ENCODE measurements around the gene CHCHD6.
A peak's percentile ranks its signal among the peaks of the same experiment; 100 is the strongest.

CHCHD6 gene, protein sequence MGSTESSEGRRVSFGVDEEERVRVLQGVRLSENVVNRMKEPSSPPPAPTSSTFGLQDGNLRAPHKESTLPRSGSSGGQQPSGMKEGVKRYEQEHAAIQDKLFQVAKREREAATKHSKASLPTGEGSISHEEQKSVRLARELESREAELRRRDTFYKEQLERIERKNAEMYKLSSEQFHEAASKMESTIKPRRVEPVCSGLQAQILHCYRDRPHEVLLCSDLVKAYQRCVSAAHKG

DNA sequence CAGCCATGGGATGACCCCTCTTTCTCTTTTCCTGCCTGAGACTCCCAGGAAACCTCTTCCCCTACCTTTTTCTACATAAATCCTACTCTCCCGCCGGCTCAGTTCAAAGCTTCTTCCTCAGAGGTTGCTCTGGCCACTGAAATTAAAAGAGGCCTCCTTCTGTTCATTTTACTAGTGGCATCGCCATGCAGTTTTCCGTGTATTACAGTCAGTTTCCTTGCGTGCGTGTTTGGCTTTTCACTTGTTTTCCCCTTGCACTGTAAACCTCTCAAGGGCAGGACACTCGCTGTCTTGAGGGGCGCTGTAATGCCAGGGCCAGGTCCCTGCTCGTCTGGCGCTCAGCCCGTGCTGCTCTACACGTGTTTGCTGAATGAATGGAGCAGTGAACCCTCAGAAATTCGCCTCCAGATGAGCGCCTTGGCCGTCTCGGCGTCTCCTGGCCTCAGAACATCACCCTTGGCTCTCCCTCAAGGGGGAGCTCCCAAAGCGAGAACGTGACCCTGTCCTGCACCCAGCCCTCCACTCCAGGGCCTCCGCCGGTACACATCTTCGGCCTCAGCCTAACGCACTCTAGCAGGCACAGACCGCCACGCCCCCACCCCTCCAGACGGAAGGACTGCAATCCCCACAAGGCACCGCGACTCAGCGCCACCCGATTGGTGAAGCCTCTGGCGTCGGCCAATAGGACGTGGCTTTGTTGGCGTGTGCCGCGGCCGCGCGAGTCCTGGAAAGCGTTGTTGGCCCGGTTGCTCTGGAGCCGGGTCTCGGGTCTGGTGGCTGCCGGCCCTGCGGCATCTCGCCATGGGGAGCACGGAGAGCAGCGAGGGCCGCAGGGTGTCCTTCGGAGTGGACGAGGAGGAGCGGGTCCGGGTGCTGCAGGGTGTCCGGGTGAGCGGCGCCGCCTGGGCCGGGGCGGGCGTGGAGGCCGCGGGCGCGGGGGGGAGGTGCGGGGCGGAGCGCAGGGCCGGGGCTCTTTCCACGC is at the start of gene CHCHD6:
CHCHD6 (plus strand) TSS at position 729 of the 982 bp plus-strand sequence; CDS start at position 802, 73 bp downstream.
- peak; percentile 100 for DNase-seq (ENCODE audit: low spot score)

DNA sequence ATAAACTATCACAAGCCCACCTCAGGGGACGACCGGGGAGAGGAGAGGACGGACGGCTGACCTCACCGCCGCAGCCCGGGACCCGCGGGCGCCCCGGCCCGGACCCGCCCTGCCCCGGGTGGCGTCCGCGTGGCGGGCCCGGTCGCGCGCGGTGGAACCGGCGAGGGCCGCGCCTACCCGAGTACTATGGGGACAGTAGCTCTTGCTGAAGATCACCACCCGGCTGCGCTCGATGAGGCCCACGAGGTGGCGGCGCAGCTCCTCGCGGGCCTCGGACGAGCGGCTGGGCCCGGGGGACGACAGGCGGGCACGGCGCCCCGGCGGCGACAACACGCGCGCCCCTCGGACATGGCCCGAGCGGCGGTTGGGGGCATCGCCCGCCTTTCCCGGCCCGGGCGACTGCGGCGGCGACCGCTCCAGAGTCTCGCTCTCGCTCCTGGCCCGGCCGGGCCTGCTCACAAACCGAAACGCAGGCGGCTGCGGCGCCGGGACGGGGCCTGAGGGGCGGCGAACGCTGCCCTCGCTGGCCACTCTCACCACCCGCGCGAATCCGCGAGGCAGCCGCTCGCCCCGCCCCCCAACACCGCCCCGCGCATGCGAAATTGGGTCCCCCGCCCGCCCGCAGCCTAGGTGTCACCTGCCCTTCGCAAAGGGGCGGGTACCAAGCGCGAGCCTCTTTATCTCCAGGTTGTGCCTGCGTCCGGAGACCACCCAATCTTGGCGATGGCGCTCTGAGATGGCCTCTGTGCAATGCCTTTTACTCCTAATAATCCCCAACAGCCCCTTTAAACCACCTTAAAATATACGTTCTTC is 49.3 kb upstream of the CHCHD6 start, which contains the start of gene TXNRD3:
TXNRD3 (minus strand) TSS at position 554 of the 813 bp plus-strand sequence.
- peak; percentile 96 for DNase-seq (ENCODE audit: low spot score)

DNA sequence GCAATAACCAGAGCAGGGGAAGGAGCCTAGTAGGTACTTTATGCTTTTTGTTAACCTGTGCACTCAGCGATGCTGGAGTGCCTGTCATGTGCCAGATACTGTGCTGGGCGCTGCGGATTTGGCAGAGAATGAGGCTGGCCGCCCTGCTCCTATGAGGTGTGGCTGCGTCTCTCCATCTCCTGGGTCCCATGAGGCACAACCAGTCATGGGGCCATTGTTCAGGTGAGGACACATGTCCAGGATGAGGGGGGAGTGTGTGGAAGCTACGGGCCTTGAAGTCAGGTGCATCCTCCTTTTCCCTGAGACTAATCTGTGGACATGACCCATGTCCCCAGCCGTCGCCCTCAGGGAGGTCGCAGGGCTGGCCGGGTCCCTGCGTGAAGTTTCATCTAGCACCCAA is 48.2 kb upstream of the CHCHD6 start:
- DNase-seq (ENCODE audit: low spot score) = no peak

DNA sequence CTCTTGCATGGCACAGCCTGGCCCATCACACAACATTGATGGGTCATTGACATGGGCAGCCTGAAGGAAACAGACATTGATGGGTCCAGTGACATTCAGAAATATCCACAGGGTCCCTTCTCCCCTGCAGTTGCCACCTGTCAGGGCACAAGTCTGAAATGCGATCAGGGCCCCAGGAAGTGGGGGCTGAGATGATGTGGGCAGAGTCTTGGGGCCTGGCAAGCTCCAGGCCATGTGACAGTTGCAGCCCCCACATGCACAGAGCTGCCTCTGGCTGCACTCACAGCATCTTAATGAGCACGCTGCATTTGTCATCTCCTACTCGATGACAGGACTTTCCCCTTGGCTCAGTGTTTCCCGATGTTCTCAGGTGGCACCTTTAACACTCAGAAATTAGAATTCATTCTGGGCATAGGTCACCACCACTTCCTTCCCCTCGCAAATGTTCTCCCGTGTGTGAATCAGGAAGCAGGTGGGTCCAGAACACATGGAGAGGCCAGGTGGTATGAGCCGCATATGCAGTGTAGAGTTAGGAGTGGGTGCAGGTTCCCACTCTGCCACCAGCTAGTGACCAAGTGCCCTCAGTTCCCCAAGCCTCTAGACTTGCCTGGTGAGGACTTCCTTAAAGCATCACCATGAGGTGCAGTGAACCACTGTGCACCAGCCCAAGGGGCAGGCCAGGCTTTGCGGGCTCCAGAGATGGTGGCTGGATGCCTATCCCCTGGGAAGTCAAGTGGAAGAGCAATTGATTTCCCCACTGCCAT is 47.5 kb upstream of the CHCHD6 start:
- no peak for DNase-seq (ENCODE audit: low spot score)

DNA sequence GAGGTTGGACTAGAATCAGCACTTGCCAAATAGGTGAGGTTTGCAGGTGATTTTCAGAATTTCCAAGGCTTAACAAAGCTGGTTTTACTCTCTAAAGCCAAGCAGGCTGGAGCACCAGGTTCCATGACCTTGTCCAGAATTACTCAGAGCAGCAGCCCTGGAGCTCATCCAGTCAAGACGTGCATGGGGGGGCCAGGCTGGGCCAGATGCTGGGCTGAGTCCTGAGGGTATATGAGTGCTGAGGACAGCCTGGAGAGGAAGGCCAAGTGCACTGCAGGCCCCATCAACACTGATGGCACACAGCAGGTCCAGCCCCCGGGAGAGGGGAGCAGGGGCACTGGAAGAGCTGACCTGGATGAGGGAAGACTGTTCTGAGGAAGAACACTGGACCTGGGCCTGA is 46.1 kb upstream of the CHCHD6 start:
- no peak for DNase-seq (ENCODE audit: low spot score)

DNA sequence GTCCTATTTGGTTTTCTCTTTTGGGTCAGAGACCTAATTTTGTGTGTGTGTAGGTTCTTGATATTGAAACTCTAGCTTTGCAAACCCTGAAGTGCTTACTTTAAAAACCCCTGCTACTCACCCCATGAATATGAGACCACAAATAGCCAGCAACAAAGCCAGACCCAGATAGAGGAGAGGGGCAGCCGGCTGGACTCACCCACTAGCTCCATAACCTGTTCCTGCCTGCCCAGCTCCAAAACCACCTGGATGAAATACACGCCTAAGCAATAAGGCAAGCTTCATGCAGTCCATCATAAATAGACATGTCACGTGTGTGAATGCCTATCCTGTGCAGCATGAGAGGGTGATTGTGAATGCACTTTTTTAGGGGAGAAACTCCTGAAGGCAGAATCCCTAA is 45.5 kb upstream of the CHCHD6 start:
- DNase-seq (ENCODE audit: low spot score) = no peak

DNA sequence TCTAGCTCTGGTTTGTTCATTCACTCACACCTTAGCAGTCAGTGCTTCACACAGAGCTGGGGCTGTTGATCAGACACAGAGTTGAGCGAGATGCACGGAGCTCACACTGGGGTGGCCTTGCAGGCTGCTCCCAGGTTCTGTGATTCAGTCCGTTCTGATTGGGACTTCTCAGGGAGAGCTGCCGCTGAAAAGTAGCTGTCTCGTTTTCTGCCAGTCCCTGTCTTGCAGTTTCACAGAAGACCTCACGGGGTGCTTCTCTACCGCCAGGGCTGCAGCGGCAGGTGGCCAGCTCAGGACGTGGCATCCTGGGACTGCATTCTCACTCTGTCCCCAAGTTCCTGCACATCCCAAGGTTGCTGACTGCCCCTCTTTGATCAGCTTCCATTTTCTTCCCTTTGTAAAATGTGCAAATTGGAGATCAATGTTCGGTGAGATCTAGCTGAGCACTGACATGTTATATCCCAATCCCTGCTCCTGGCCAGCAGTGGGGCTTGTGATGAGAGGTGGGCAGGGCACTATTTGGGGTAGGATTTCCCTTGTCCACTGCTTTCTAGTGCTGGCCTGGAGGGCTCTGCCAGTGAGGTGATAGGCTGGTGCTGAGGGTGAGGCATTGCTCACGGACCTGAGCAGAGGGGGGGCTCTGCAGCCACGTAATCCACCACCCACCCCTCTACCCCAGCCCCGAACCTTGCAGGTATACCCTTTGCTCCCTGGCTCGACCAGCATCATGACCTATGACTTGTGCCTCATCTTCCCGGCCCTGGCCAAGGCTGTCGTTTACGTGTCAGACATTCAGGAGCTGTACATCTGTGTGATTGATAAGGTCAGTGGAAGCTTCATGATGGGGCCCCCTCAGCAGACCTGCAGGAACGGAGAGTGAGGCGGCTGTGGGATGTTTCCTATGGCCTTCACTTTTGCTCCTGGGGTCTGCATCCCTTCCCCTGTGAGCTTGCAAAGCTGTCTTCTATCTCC is 43.8 kb upstream of the CHCHD6 start:
- DNase-seq (ENCODE audit: low spot score) = peak; percentile 37

DNA sequence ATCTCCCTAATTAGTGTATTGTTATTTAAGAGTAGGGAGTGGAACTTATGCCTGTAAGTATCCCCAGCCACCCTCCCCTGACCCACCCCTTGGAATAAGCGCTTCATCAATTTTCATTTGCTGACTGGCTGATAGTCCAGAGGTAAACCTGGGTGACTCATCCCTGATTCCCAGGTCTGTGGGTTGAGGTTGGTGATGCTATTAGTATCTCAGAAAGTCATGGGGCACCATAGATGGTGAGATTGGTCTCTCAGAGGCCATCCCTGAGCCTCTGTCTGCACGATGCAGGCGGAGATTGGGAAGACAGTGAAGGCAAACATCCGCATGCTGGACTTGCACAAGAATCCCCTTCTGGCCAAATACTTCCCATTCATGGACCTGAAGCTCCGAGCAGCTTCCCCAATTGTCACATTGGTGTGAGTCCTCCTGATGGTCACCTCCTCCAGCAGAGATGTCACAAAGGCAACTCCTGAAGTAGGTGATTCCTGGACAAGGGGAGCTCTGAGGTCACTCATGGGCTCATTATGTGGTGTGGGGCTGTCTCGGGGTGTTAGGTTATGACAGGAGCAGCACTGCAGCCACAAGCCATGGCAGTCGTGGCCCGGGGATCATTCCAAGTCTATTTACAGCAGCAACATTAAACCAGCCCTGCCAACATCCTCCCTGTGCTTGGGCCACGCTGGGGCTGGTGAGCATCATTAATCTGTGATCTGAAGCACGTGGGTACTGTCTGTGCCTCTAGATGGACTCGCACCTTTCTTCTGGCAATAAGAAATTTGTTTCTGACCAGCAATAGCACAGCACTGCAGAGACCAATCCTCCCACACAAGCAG is 42.3 kb upstream of the CHCHD6 start:
- no peak for DNase-seq (ENCODE audit: low spot score)

DNA sequence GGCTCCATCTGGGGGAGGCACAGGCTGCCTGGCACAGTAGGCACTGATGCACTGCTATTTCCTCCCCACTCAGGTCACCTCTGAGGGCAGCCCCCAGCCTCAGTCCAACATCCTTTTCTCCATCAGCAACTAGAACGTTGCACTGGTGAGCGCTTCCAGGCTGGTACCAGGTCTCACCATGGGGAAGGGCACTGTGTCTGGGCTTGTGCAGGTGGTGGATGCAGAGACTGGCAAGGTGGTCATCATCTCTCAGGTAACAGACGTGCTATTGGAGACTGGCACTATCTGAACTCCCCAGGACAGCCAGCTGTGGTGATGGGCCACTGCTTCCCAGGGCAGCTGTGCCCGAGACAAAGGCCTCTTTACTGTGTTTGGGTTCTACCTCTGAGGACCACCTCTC is 40.8 kb upstream of the CHCHD6 start:
- DNase-seq (ENCODE audit: low spot score) = no peak

DNA sequence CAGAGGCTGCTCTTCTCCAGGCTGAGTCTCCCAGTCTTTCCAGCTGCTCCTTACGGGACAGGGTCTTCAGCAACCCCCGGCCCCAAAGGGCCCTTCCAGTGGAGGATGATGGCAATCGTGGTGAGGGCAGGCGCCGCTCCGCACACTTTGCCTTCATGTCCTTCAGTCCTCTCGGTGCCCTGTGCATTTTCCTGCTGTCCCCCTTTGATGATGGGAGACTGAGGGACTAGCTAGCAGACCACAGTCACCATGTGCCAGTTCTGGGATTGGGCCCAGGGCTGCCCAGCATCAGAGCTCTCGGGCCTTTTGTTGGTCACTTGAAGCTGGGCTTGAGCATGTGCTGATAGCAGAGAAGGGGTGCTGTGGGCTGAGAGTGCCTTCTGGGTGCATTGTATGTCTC is 40.3 kb upstream of the CHCHD6 start:
- no peak for DNase-seq (ENCODE audit: low spot score)

DNA sequence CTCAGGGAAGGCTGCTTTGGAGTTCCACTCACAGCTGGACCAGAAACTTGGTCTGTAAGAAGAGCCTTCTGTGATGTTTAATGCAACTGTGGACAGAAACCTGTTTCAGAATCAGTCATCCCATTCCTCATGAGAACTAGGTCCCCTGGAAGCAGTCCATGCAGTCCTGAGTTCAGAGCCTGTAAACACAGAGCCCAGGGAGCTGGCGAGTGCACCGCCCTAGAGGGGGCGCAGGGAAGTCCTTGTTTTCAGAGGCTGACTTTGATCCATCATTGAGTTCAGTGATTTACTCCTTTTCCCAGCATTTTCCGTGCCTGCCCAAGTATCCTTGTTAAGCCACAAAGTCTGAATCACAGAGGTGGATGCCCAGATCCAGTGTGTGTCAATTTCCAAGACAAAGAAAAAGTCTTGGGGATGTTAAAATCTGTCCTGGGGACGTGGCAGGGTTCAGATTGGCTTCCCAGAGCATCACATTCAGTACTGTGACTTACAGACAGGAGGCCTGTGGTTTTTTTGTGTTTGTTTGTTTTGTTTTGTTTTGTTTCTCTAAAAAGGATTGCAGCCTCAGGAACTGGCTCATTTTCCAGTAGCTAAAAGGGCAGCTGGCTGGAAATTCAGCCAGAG is 39.3 kb upstream of the CHCHD6 start:
- no peak for DNase-seq (ENCODE audit: low spot score)

DNA sequence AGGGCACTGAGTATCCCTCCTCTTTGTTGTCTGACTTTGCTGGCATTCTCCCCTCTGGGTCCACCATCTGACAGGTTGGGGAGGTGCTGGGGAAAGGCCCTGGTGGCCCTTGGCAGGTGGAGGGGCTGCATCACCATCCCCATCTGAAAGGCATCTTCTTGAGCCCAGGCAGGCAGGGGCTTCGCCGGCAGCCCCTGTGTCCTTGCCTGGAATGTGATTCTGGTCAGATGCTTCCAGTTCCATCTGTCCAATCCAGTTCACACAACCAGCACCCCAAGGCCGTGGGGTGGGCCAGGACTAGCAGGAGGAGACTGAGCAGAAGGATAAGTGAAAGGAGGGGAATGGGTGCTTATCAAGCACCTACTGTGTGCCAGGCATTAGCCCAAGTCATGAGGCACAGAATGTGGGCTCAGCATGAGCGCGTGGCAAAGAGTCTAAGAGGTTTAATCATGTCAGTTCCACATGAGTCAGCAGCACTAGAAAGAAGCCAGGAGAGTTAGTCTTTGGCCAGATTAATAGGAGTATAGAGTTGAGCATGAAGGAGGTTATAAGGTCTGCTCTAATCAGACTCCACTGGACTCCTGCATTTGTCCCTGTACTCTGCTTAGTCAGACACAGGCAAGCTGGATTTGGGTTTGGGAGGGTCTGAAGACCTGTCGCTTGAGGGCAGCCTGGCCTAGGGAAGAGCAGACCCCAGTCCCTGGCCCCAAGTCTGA is 38.7 kb upstream of the CHCHD6 start:
- no peak for DNase-seq (ENCODE audit: low spot score)

DNA sequence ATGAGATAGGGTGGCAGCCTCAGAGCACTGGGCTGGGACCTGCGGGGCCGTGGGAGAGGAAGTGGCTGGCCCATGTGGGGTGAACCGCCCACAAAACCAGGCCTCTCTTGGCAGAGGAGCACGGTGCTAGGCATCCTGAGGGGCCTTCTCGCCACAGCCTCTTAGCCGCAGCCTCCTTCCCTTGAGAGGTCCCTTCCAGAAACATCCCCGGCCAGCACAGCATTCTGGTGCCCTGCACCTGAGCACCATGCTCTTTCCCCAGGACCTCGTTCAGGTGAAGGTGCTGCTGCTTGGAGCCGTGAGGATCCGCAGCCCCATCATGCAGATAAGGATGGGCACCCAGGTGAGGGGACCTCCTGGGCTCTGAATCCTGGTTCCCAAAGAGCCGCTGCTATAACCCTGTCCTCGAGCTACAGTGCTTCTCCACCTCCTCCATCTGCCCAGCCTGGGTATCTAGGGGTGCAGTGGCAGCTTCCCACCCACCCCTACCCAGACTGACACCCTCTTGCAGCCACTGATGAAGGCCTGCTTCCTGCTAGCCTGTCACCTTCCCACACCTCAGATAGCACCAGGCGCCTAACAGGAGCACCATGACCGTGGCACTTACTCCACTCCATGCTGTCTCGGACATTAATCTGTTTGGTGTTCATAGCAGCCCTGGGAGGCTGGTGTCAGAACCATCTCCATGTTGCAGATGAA is 37.9 kb upstream of the CHCHD6 start:
- DNase-seq (ENCODE audit: low spot score) = no peak

DNA sequence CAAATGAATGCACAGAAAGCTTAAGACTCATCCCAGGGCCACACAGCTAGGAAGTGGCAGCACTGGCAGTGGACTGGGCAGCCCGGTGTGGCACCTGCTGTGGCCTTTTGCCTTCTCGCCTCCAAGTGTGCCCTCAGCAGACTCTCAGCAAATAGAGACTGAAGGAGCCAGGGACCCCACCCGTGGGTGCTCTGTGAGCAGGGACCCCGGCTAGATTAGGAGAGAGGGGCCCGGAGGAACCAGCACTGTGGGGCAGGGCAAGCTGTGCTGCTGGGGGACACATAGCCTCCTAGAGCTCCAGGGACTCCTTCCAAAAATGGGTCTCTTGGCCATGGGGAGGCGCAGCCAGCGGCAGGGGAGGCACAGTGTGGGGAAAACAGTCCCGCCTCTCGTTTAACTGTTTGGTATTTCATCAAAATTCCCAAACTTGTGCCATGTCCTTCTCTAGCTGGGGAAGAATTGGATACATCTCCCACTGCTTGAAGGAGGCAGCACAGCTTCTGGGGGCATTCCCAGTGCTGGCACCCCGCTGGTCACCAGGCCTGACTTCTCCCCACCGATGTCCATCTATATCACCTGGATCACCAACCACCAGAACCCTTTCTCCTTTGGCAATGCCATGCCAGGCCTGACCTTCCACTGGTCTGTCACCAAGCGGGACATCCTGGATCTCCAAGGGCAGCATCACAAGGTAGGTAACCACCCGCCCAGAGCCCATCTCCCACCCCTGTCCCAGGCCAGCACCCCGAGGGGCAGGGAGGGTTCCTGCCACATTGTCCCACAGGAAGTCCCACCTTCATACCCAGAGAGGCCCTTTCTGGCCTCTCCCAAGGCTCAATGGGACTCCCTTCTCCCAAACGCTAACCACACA is 37.1 kb upstream of the CHCHD6 start:
- no peak for DNase-seq (ENCODE audit: low spot score)

DNA sequence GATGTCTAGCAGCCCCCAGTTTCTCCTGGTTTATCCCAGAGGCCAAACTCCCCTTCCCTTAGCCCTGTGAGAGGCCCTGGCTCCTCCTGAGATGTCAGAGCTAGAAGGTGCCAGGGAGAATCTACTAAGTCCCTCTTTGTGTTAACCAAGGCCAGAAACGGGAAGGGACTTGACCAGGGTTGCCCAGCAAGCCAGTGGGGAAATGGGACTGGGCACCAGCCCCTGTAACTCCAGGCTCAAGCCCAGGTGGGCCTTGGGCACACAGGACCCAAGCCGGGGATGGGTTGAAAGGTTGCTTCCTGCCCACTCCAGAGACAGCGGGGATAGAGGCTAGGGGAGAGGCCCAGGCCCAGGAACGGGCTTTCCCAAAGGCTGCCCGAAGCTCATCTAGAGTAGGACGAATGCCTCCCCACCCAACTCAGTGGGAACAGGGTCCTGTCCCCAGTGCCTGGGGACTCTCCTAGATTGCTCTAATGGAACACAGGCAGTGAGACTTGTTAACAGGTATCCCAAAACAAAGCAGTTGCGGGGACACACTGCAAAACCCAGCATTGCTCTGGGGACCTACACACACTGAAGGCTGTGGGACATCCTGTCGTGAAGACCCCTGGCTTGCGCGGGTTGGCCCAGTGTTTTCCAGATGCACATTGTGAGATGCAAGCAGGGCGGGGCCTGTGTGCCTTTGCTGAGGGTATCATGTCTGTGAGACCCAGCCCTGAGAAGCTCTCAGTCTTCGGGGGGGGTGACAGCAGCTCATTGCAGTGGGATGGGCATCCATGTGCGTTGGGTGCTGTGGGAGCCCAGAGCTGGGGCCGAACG is 36.2 kb upstream of the CHCHD6 start:
- no peak for DNase-seq (ENCODE audit: low spot score)
